Nephron progenitor cell (in vitro differentiated cells): ENCODE measurements around the gene BEND7.
"Not testable (repeated sequence)": the region's sequence is repeated elsewhere in the genome, so short reads cannot be mapped to it uniquely, and the experiment has no call there.

Experiments used
- DNase-seq: peaks from one replicate; pipeline ENCODE4 v3.0.0; 2021
- H3K27ac Mint-ChIP-seq: 2 replicates; pipeline ENCODE4 v1.8.0; 2021; ENCODE audit warnings: mild to moderate bottlenecking, moderate library complexity, mixed read lengths
- H3K27me3 Mint-ChIP-seq: 2 replicates; pipeline ENCODE4 v1.8.0; 2021; ENCODE audit warnings: mild to moderate bottlenecking, low read depth, mixed read lengths; ENCODE audit not compliant: poor library complexity
- H3K36me3 Mint-ChIP-seq: 2 replicates; pipeline ENCODE4 v1.8.0; 2021; ENCODE audit warnings: low read depth, mixed read lengths
- H3K4me1 Mint-ChIP-seq: 2 replicates; pipeline ENCODE4 v1.8.0; 2021; ENCODE audit warnings: mixed read lengths
- H3K4me3 Mint-ChIP-seq: 2 replicates; pipeline ENCODE4 v1.8.0; 2021; ENCODE audit warnings: mild to moderate bottlenecking, moderate library complexity, mixed read lengths
- H3K9me3 Mint-ChIP-seq: 2 replicates; pipeline ENCODE4 v1.8.0; 2021; ENCODE audit warnings: mild to moderate bottlenecking, moderate library complexity, mixed read lengths
- CTCF ChIP-seq: fragments of 200-600 bp; sonication (generic); IDR thresholded peaks from 2 replicates; pipeline ENCODE4 v1.5.0; 2021; ENCODE audit warnings: antibody characterized with exemption

BEND7 gene

GRCh38 chr10:13440185-13441061, 88.4 kb downstream of the BEND7 start:
- peak; percentile 81 for DNase-seq
- peaks cover 61% of the 10 kb centered on the region for H3K4me1 Mint-ChIP-seq
- no peak overlapping the region for H3K27ac Mint-ChIP-seq
- H3K4me3 Mint-ChIP-seq = peak overlapping the region; percentile 79
- peak; percentile 93 for TF ChIP-seq CTCF
- H3K27me3 Mint-ChIP-seq = peaks cover 48% of the 10 kb centered on the region
- H3K9me3 Mint-ChIP-seq = no peaks in the 10 kb centered on the region
- H3K36me3 Mint-ChIP-seq = peaks cover 6% of the 10 kb centered on the region

DNA sequence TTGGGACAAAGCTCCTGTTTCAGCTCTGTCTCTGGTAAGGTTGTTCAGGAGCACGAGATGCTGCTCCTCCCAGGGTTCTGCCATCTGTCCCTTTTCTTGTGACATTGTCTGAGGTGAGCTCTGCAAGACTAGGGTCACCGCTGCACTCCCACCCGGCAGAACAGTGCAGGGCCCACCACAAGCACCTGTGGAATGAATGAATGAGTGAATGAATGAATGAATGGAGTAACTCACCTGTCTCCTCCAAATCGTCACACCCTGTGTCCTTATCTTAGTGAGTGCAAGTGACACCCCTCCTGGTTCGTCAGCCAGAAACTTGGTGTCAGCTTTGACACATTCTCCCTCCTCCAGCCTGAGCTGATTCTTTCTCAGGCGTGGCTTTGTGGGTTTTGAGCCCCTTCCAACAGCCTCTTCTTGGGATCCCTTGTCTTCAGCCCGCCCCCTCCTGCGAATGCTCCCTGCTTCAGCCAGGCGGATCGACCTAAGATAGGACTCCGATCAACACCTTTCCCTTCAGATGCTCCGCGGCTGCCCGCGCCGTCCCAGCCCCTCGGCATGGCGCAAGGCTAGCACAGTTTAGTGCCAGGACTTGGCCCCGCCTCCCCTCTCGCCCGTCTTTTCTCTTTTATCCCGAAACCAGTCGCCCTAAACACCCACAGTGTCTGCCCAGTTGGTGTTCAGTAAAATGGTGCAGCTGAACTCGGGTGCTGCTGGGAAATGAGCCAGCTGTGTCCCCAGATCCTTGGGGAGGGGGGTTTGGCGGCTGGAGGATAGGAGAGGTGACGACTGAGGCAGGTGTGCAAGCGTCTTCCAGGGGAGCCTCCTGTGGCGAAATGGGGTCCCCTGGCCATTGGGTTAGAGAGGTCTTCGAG, 89.3 kb downstream of the BEND7 start:
- peaks cover 48% of the 10 kb centered on the region for H3K27me3 Mint-ChIP-seq
- H3K4me1 Mint-ChIP-seq = peaks cover 56% of the 10 kb centered on the region
- no peaks in the 10 kb centered on the region for H3K36me3 Mint-ChIP-seq
- peak overlapping the region; percentile 79 for H3K4me3 Mint-ChIP-seq
- TF ChIP-seq CTCF = no peak
- peak; percentile 39 for DNase-seq
- H3K9me3 Mint-ChIP-seq = no peaks in the 10 kb centered on the region
- no peak overlapping the region for H3K27ac Mint-ChIP-seq

- Mint-ChIP-seq H3K36me3 (no peaks in the 10 kb centered on the region), H3K27ac (no peak overlapping the region), H3K27me3 (peaks cover 53% of the 10 kb centered on the region), H3K4me3 (no peak overlapping the region), H3K4me1 (peaks cover 37% of the 10 kb centered on the region), H3K9me3 (no peaks in the 10 kb centered on the region)
- no peak for DNase-seq
- no peak for TF ChIP-seq CTCF
Observed at GRCh38 chr10:13437026-13437555, 91.7 kb downstream of the BEND7 start.

DNA sequence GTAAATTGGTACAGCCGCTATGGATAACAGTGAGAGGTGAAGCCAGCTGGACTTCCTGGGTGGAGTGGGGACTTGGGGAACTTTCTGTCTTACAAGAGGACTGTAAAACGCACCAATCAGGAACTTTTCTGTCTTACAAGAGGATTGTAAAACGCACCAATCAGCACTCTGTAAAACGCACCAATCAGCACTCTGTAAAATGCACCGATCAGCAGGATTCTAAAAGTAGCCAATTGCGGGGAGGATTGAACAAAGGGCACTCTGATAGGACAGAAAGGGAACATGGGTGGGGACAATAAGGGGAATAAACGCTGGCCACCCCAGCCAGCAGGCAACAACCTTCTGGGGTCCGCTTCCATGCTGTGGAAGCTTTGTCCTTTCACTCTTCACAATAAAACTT, 100.9 kb downstream of the BEND7 start:
- peaks cover 24% of the 10 kb centered on the region for H3K27me3 Mint-ChIP-seq
- not testable (repeated sequence) for H3K27ac Mint-ChIP-seq, DNase-seq, H3K4me3 Mint-ChIP-seq, H3K36me3 Mint-ChIP-seq, H3K4me1 Mint-ChIP-seq, H3K9me3 Mint-ChIP-seq

GRCh38 chr10:13425397-13425796, 103.4 kb downstream of the BEND7 start:
- peaks cover 32% of the 10 kb centered on the region for H3K27me3 Mint-ChIP-seq
- peaks cover 4% of the 10 kb centered on the region for H3K9me3 Mint-ChIP-seq
- no peaks in the 10 kb centered on the region for H3K36me3 Mint-ChIP-seq
- no peak overlapping the region for H3K4me3 Mint-ChIP-seq
- H3K27ac Mint-ChIP-seq = no peak overlapping the region
- DNase-seq = no peak
- no peaks in the 10 kb centered on the region for H3K4me1 Mint-ChIP-seq
- no peak for TF ChIP-seq CTCF

DNA sequence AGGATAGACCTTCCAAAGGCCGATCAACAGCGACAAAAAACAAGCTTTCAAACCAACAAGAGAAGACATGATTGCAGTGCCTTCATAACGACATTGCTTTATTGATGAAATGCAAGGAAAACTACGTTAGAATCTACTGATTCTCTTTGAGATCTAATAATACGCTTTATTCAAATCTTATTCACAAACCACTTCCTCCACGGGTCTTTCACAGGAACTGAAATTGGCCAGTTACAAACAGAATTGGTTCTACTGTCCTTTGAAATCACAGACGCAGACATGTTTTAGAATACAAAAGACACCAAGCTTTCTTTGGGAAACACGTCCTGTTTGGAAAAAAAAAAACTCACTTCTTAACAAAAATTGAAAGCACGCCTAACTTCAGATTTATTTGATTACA, 106.0 kb downstream of the BEND7 start:
- Mint-ChIP-seq H3K27me3 (peaks cover 35% of the 10 kb centered on the region), H3K27ac (no peak overlapping the region), H3K4me1 (peaks cover 10% of the 10 kb centered on the region), H3K9me3 (peaks cover 4% of the 10 kb centered on the region), H3K4me3 (no peak overlapping the region), H3K36me3 (no peaks in the 10 kb centered on the region)
- DNase-seq = no peak
- no peak for TF ChIP-seq CTCF
